ENCODE measurements around the gene SPDEF. TPM values are rescaled to one million over a fixed set of nuclear protein-coding genes. Genes with fewer than 3 reads are reported as not detected.

The SPDEF gene
- total RNA-seq, 2 experiments from 2014 or later: 0.34 to 0.54 TPM

GRCh38 chr6:34536251-34536958 lies 19.7 kb downstream of the SPDEF start:
- Histone ChIP-seq H3K4me1 (ENCODE audit: insufficient read depth, low read length, poor library complexity, severe bottlenecking) (no peaks in the 10 kb centered on the region), H3K9me3 (ENCODE audit: low read length) (no peaks in the 10 kb centered on the region), H3K4me3 (ENCODE audit: low read depth, low read length, poor library complexity, severe bottlenecking) (no peak overlapping the region), H3K79me2 (ENCODE audit: insufficient read depth, low read depth, low read length) (no peaks in the 10 kb centered on the region), H2AFZ (ENCODE audit: low read length) (no peak overlapping the region), H3K9me2 (ENCODE audit: insufficient read depth, low read length) (no peaks in the 10 kb centered on the region), H4K20me1 (ENCODE audit: insufficient read depth, low read length) (no peaks in the 10 kb centered on the region), H3K4me2 (ENCODE audit: low read length) (no peak overlapping the region), H3K27ac (ENCODE audit: low read depth, low read length, poor library complexity, severe bottlenecking) (no peak overlapping the region), H3K36me3 (ENCODE audit: insufficient read depth, low read length) (peaks cover 18% of the 10 kb centered on the region; the same call in 1 of the 2 replicates)
- ChIA-PET CTCF (ENCODE audit: unreplicated experiment) (no interaction called here), POLR2A (no interaction called here)
- no peak for DNase-seq (ENCODE audit: low spot score)
- BruUV-seq (replicated peaks): no TSS peak
- intact Hi-C loops (cut with micrococcal nuclease; ENCODE audit: unreplicated experiment): no loop called here
- TF ChIP-seq EZH2phosphoT487 (IDR thresholded peaks at IDR 0.05; ENCODE audit: borderline replicate concordance, low read depth, low read length): no peak
- no peak for TF ChIP-seq CTCF (conservative IDR thresholded peaks at IDR 0.05; ENCODE audit: low read length)

GRCh38 chr6:34535646-34536045 lies 20.5 kb downstream of the SPDEF start:
- POLR2A ChIA-PET: no interaction called here
- Histone ChIP-seq H3K4me2 (ENCODE audit: low read length) (no peak overlapping the region), H3K79me2 (ENCODE audit: insufficient read depth, low read depth, low read length) (no peaks in the 10 kb centered on the region), H3K36me3 (ENCODE audit: insufficient read depth, low read length) (peaks cover 26% of the 10 kb centered on the region; the same call in 1 of the 2 replicates), H3K4me1 (ENCODE audit: insufficient read depth, low read length, poor library complexity, severe bottlenecking) (no peaks in the 10 kb centered on the region), H3K4me3 (ENCODE audit: low read depth, low read length, poor library complexity, severe bottlenecking) (no peak overlapping the region), H3K9me2 (ENCODE audit: insufficient read depth, low read length) (no peaks in the 10 kb centered on the region), H3K9me3 (ENCODE audit: low read length) (no peaks in the 10 kb centered on the region), H2AFZ (ENCODE audit: low read length) (no peak overlapping the region), H4K20me1 (ENCODE audit: insufficient read depth, low read length) (no peaks in the 10 kb centered on the region), H3K27ac (ENCODE audit: low read depth, low read length, poor library complexity, severe bottlenecking) (no peak overlapping the region)
- BruUV-seq (replicated peaks): no TSS peak
- intact Hi-C loops (cut with micrococcal nuclease; ENCODE audit: unreplicated experiment): no loop called here
- CTCF ChIA-PET (ENCODE audit: unreplicated experiment): no interaction called here
- TF ChIP-seq CTCF (conservative IDR thresholded peaks at IDR 0.05; ENCODE audit: low read length) (no peak), EZH2phosphoT487 (IDR thresholded peaks at IDR 0.05; ENCODE audit: borderline replicate concordance, low read depth, low read length) (no peak)
- no peak for DNase-seq (ENCODE audit: low spot score)

- Histone ChIP-seq H3K27ac (ENCODE audit: low read depth, low read length, poor library complexity, severe bottlenecking) (no peak overlapping the region), H3K9me2 (ENCODE audit: insufficient read depth, low read length) (no peaks in the 10 kb centered on the region), H3K4me3 (ENCODE audit: low read depth, low read length, poor library complexity, severe bottlenecking) (no peak overlapping the region), H3K4me2 (ENCODE audit: low read length) (no peak overlapping the region), H3K9me3 (ENCODE audit: low read length) (no peaks in the 10 kb centered on the region), H3K79me2 (ENCODE audit: insufficient read depth, low read depth, low read length) (no peaks in the 10 kb centered on the region), H3K36me3 (ENCODE audit: insufficient read depth, low read length) (peaks cover 30% of the 10 kb centered on the region; the same call in 1 of the 2 replicates), H3K4me1 (ENCODE audit: insufficient read depth, low read length, poor library complexity, severe bottlenecking) (no peaks in the 10 kb centered on the region), H2AFZ (ENCODE audit: low read length) (no peak overlapping the region), H4K20me1 (ENCODE audit: insufficient read depth, low read length) (no peaks in the 10 kb centered on the region)
- DNase-seq (ENCODE audit: low spot score): no peak
- POLR2A ChIA-PET: interaction anchor here (0.6 kb wide), 1 partner anchor 724 kb away, joined by 3 read pairs; no protein-coding TSS in a partner anchor
- intact Hi-C loops (cut with micrococcal nuclease; ENCODE audit: unreplicated experiment): no loop called here
- CTCF ChIA-PET (ENCODE audit: unreplicated experiment): no interaction called here
- no TSS peak for BruUV-seq (replicated peaks)
- no peak for TF ChIP-seq CTCF (conservative IDR thresholded peaks at IDR 0.05; ENCODE audit: low read length)
- no peak for TF ChIP-seq EZH2phosphoT487 (IDR thresholded peaks at IDR 0.05; ENCODE audit: borderline replicate concordance, low read depth, low read length)
Measured at GRCh38 chr6:34535199-34535598, 20.9 kb downstream of the SPDEF start.
